Cerebellar cortex (tissue), 1 donor: ENCODE results near the gene FAHD2A.
A peak's percentile ranks its signal among the peaks of the same experiment; 100 is the strongest.
"Not testable (repeated sequence)": the region's sequence is repeated elsewhere in the genome, so short reads cannot be mapped to it uniquely, and the experiment has no call there.

Experiments
- DNase-seq: peaks from one replicate; pipeline ENCODE4 v3.0.0-alpha.2; 2015; ENCODE audit warnings: low spot score

FAHD2A gene

DNA sequence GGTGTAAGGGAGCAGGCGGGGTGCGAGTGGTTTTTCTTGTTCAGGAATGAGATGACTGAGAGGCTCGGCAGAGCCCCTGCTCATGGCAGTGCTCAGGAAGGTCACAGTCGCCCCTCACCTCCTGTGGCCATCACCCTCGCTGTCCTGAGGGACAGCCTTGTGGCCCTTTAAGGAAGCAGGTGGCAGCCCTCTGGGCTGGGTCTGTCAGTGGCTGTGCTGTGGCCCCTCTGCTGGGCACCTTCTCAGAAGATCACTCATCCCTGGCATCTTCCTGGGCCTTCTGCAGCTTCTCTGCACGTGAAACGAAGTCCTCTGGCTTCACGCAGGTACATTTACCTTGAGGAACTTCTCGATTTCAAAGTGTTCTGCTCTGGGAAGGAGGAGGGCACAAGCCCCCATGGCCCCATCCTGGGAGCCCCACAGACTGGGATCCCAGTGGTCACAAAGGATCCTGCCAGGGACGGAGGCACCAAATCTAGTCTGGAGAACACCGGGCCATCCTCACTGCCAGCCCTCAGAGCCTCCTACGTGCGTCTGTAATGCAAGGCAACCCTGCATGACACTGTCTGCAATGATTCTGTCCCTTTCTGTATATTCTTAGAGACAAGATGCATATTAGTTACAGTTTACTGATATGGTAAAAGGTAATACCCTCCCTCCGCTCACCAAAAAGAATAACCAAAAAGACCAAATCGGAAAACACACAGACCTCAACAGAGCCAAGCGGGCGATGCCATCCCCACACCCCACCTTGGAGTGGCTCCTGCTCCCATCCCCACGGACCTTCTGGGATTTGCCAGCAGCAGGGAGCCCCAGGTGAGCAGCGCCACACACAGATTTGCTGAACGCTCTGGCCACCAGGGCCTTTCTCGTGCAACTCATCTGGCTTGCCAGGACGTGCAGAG lies 25.9 kb upstream of the FAHD2A start:
- no peak for DNase-seq

DNA sequence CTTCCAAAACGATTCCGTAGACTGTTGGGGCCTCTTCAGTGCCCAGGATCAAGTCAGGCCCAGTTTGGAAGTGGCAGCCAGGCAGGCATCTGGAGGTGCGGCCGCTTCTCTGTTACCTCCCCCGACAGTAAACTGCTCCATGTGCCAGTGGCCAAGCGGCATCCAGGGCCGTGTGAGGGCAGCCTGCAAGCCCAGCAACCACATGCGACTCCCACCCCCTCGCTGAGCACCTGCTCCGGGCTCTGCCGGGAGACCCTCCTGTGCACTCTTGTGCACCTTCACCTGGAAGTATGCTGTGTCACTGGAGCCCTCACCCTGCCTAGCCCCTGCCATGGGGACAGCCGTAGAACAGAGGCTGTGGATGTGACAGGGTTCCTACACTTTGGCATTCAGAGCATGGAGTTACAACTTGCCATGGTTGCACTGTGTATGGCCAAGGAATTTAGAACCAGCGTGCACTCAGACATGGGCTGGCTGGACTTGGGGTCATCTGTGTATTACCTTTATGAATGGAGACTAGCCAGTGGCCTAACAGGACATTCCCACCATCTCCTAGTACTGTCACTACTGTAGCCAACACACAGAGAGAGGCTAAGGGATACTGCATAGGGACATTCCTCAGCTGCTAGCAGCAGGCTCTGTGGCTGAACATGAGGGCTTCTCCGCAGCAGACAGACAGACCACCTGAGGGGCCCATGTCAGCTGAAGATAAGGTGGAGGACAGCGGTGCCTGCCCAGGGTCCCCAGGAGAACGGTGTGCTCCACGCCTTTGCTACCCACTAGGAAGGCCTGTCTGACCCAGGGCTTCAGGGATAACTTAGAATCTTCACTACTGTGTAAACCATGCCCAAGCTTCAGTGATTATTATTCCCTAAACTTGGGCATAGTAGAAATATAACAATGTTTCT lies 25.0 kb upstream of the FAHD2A start:
- no peak for DNase-seq

DNA sequence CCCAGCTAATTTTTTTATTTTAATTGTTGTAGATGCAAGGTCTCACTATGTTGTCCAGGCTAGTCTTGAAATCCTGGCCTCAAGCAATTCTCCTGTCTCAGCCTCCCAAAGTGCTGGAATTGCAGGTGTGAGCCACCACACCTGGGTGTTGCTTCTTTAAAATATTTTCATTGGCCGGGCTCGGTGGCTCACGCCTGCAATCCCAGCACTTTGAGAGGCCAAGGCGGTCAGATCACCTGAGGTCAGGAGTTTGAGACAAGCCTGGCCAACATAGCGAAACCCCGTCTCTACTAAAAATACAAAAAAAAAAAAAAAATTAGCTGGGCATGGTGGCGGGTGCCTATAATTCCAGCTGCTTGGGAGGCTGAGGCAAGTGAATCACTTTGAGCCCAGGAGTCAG lies 24.2 kb upstream of the FAHD2A start:
- DNase-seq = not testable (repeated sequence)

DNA sequence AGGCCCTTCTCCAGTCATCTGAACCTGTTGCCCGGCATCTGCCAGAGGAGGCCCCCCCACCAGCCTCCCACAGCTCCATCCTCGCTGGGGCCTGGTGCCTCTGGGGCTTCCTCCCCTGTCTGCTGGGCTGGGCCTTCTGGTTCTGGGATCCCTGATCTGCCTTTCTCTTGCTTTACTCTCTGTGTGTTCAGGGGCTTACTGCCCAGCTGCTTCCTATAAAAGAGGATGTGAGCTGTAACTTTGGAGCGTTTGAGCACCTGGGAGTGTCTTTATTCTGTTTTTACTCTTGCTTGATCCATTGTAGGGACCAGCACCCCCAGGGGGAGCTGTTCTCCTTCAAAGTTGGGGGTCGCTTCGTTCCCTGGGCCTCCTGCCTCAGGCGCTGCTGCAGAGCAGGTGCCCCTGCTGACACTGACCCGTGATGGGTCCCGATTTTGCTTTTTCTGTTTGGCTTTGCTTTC lies 23.1 kb upstream of the FAHD2A start:
- no peak for DNase-seq

DNA sequence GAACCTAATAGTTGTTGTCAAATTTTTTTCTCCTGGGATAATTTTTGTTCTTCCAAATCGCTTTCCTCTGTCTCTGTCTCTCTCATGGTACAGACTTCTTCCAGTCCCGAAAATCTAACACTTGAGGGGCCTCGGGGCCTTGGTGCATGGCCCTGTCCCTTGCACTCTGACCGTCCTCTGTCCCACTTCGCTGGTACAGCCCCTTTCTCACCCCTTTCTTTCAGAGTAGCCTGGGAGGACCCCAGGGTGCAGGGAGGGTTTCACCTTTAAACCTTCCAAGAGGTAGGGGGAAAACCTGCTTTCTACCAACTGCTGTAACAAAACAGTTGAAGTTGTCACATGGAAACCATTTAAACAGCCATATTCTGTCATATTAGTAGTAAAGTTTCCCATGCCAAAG lies 22.2 kb upstream of the FAHD2A start:
- no peak for DNase-seq

DNA sequence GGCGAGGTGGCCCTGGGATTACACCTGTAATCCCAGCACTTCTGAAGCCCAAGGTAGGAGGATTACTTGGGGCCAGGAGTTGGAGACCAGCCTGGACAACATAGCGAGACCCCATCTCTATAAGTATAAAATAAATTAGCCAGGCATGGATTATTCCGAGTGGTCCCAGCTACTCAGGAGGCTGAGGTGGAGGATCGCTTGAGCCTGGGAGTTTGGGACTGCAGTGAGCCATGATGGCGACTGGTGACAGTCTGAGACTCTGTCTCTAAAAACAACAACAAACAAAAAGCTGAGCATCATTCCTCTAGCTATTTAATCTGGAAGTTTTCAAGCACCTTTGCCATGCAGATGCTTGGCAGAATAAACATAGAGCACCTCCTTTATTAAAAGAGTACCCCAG lies 21.8 kb upstream of the FAHD2A start:
- DNase-seq = no peak

DNA sequence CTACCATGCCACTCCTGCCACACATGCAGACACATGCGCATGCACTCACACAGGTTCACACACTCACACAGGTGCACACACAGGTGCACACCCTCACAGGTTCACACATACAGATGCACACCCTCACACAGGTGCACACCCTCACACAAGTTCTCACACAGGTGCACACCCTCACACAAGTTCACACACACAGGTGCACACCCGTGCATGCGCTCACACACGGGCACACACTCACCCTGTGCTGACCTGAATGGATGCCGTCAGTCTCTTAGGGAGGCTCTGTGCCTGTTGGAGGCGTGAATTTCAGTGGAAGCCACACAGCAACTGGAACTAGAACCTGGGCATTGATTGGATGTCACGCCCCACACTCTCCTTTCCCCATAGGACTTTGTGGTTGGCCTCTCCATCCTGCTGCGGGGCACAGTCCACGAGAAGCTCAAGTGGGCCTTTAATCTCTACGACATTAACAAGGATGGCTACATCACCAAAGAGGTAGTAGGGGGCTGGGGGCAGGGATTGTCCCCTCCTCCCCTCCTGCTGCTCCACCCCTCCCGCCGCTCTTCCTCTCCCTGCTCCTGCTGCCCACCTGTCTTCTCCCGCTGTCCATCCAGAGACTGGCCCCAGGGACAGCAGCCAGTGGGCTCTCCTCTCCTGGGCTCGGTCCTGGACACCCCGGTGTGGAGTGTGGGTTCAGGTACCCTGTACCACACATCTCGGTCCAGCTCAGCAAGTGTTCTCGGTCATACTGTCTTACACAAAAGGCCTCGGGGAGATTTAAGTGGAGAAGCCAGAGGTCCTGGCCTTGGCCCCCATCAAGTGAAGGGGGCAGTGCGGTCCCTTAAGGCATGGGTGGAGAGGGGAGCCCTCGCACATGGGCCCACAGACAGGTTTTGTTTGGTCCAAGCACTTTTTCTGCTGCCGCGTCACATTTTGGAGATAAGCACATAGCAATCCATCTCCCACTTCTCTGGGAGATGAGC lies 21.0 kb upstream of the FAHD2A start:
- DNase-seq = no peak

DNA sequence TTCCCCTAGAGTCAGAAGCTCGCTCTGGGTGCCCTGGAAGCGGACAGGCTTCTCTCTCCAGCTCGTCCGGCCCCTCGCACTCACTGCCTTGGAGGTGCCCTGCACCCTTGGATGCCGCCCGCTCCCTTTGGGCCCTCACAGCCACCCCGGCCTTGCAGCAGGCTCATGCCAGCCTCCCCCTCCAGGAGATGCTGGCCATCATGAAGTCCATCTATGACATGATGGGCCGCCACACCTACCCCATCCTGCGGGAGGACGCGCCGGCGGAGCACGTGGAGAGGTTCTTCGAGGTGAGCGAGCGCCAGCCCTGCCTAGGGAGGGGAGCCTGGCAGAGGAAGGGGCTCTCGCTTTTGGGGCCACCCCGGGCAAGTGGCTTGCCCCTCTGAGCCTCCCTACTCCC lies 20.3 kb upstream of the FAHD2A start:
- no peak for DNase-seq

DNA sequence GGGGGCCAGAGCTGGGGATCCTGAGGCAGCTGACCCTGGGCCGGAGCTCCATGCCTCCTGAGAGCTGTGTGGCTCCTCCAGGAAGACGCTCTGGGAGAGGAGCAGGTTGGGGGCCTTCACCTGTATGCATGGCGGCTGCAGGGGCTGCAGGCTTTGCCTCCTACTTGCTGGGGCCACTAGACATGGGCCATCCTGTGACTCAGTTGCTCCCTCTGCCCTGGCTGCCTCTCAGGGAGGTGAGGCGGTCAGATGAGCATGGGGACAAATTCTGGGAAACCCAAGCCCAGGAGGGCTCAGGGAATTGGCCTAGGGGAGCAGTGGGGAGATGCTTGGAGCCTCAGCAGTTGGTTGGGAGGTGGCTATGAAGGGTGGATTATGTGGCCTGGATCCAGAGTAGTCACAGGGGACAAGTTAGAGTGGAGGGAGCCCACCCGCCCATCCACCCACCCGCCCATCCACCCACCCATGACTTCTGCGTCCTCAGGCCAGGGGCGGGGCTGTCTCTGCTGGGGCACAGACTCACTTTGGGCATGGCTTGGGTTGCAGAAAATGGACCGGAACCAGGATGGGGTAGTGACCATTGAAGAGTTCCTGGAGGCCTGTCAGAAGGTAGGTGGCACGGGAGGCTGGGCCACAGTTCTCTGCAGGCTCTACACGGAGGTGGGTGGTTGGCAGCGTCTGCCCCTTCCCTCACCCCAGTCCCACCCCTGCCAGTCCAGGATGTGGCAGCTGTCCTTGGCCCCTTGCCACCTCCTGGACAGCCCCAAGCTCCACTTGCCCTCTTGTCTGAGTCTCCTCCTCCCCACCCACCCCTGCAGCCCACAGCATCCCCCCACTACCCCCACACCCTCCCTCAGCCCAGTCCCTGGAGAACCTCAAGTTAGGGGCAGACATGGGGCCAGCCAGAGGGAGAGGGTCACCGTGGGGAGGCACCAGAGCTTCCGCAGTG lies 19.5 kb upstream of the FAHD2A start:
- no peak for DNase-seq

DNA sequence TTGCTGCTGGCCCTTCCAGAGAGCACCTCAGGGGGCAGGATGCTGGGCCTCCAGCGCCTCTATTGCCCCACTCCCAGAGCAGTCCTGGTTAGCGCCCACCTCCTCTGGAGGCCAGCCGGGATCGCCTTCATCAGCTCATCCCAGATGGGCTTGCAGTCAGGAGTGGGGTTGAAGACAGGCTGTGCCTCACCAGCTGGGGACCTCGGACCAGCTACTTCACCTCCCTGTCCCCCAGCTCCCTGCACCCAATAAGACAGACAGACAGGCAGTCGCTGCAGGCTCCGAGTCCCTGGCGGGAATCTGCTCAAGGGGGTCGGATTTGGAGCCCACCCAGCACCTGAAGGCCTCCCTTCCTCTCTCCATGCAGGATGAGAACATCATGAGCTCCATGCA lies 18.9 kb upstream of the FAHD2A start:
- no peak for DNase-seq

DNA sequence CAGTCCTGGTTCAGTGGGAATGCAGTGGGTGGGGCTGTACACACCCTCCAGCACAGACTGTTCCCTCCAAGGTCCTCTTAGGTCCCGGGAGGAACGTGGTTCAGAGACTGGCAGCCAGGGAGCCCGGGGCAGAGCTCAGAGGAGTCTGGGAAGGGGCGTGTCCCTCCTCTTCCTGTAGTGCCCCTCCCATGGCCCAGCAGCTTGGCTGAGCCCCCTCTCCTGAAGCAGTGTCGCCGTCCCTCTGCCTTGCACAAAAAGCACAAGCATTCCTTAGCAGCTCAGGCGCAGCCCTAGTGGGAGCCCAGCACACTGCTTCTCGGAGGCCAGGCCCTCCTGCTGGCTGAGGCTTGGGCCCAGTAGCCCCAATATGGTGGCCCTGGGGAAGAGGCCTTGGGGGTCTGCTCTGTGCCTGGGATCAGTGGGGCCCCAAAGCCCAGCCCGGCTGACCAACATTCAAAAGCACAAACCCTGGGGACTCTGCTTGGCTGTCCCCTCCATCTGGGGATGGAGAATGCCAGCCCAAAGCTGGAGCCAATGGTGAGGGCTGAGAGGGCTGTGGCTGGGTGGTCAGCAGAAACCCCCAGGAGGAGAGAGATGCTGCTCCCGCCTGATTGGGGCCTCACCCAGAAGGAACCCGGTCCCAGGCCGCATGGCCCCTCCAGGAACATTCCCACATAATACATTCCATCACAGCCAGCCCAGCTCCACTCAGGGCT lies 17.5 kb upstream of the FAHD2A start:
- no peak for DNase-seq

DNA sequence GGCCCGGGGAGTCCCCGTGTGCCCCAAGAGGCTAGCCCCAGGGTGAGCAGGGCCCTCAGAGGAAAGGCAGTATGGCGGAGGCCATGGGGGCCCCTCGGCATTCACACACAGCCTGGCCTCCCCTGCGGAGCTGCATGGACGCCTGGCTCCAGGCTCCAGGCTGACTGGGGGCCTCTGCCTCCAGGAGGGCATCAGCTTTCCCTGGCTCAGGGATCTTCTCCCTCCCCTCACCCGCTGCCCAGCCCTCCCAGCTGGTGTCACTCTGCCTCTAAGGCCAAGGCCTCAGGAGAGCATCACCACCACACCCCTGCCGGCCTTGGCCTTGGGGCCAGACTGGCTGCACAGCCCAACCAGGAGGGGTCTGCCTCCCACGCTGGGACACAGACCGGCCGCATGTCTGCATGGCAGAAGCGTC lies 16.9 kb upstream of the FAHD2A start:
- no peak for DNase-seq

DNA sequence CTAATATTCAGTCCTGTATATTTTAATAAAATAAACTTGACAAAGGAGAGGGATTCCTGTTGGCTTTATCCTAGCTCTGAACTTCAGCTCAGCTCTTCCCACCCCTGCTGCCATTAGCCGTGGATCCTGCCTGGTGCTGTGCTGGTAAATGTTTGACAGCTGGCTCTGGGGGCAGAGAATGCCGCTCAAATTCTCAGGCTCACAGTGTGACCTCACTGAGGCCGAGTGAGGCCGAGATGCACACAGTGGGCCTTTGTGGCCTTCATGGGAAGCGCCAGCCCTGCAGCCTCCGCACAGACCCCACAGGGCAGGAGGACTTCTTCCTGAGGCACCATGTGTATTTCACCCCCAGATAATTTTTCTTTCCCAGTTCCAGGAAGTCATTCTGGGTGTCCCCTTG lies 16.5 kb upstream of the FAHD2A start:
- no peak for DNase-seq

DNA sequence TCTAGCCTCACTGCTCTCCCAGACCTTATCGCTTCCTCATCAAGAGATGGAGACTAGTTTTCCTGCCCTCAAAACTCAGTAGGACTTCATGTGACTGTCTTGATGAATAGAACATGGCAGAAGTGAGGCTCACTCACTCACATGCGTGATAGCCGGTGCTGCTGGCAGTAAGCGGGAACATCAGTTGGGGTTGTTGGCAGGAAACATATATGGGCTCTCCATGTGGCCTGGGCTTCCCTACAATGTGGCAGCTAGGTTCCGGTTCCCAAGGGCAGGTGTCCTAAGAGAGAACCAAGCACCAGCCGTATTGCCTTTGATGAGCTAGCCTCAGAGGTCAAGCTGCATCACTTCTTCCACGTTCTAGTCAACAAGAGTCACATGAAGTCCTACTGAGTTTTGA lies 15.2 kb upstream of the FAHD2A start:
- no peak for DNase-seq

DNA sequence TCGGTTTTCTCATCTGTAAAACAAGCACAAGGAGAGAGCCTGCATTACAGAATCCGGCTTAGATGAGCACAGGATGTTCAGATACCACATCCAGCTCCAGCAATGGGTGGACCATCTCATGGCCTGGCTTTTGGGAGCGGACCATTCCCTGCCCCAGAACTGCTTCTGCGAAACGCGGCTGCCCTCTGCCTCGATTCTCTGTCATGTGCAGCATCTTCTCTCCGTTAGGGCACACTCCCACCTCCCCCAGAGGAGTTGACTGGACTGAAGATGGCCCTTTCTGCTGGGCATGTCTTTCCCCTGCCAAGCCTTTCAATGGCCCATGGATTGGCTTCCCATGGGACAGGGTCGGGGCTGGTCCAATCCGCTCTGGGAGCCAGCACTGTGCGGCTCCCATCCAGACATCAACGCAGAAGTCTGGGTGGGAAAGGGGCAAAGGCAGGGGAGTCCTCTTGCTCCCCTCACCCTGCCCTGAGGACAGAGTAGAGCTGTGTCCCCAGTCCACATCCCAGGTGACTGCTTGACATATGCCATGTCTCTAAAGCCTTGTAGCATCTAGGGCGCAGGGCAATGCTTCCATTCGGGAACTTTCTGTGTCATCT lies 14.3 kb upstream of the FAHD2A start:
- no peak for DNase-seq

DNA sequence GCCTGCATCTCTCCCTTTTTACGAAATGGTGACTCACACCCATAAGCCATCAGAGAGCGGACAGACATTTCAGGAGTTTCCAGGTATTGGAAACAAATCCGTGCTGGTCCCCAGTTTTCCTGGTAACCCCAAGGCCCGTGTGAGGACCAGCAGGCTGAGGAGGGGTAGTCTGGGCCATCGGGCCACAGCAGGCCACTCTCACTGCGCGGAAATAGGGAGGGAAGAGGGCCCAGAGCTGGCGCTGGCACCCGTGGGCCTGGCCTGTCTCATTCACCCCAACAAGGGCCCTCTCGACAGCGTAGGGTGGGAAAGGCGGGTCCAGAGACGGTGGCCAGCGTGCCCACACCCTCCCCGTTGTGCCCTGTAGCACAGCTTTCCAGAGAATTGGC lies 13.7 kb upstream of the FAHD2A start:
- DNase-seq = no peak

DNA sequence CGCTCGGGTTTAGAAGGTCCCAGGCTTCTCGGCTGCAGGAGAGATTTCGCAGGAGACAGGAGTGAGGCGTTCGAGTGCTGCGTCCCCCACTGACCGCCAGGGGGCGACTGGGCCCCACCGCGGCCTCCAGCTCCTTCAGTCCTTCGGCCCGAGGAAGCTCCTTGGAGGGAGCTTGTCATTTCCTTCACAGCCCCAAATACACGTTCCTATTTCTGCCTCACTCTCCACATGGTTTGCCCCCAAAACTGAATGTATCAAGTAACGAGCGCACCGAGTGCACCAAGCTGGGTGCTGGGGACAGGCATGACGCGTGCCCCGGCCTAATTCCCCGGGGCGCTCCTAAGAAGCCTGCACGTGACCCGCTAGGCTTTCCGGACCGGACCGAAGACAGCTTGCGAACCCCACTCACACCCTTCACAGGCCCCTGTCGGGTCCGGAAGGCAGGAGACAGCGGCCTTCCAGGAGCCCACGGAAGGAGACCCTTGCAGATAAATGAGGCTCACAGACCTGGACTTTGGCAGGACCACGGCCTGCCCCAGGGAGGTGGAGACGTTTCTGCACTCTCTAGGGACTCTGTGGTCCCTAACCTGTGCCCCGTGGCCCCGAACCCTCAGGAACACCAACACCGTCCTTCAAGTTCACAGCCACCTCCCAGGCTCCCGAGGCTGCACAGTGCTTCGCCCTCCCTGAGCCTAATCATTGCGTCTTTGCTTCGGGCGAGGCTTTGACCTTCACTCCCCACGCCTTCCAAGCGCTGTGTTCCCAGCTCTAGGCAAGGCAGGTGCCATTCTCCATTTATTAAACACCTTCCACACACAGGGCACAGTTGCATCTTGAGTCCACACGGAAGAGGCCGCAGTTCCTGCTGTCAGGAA lies 13.0 kb upstream of the FAHD2A start:
- peak; percentile 77 for DNase-seq

DNA sequence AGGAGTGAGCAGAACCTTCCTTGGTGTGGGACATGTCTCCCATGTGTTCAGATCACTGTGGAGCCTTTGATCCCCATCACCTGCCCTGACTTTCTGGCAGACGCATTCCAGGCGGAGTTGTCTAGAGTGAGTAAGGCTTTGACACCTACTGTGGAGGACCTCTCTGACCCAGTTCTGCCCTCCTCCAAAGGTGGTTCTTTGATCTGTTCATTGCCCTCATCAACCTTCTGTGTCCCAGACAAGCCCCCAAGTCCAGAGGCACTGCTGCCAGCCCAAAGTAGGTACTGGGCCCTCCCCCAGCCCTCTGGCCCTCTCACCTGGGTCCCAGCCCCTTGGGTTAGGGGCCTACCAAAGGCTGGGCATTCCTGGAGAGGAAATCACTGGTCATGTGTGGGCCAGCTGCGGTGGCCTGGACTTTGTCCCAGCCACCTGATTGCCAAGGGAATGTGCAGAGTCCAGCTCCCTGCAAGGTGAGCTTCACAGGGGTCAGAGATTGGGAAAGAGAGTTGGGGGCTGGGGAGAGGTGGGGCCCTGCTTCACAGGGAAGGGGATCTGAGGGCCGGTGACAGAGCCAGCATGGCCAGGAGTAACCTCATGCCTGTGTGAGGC lies 12.1 kb upstream of the FAHD2A start:
- no peak for DNase-seq
